Liver (tissue), 9 donors: Measurements from ENCODE around the gene CHN1. TPM values are rescaled to one million over a fixed set of nuclear protein-coding genes. Genes with fewer than 3 reads are reported as not detected.

Experiments
- DNase-seq: peaks from one replicate; pipeline ENCODE4 v3.0.0-alpha.2; 2017; ENCODE audit warnings: low spot score
- H3K27ac ChIP-seq, 2 donors: one replicate each; pipeline ENCODE4 v1.7.0; 2013; ENCODE audit warnings: inconsistent platforms in 2 of 2, low read length in 2 of 2, control low read depth in 1 of 2, low read depth in 1 of 2, mild to moderate bottlenecking in 1 of 2
- H3K27me3 ChIP-seq, 4 donors: one replicate each; pipeline versions ENCODE4 v1.6.1 to v1.7.0; 2013; ENCODE audit warnings: low read length in 3 of 4, inconsistent platforms in 1 of 4, mild to moderate bottlenecking in 1 of 4, moderate library complexity in 1 of 4; ENCODE audit not compliant: control insufficient read depth in 4 of 4, insufficient read depth in 4 of 4
- H3K36me3 ChIP-seq, 4 donors: one replicate each; pipeline versions ENCODE4 v1.6.1 to v1.7.0; 2013; ENCODE audit warnings: low read length in 3 of 4, mild to moderate bottlenecking in 3 of 4, low read depth in 1 of 4, moderate library complexity in 1 of 4; ENCODE audit not compliant: control insufficient read depth in 4 of 4, insufficient read depth in 3 of 4
- H3K4me1 ChIP-seq, 4 donors: one replicate each; pipeline versions ENCODE4 v1.6.1 to v1.7.0; 2013; ENCODE audit warnings: low read length in 3 of 4, mild to moderate bottlenecking in 3 of 4, moderate library complexity in 1 of 4; ENCODE audit not compliant: control insufficient read depth in 4 of 4, insufficient read depth in 4 of 4
- H3K4me3 ChIP-seq, 3 donors: one replicate each; pipeline versions ENCODE4 v1.6.1 to v1.7.0; 2013; ENCODE audit warnings: low read length in 3 of 3, control low read depth in 1 of 3, low read depth in 1 of 3, mild to moderate bottlenecking in 1 of 3
- H3K9ac ChIP-seq, 2 donors: one replicate each; pipeline ENCODE4 v1.7.0; 2013; ENCODE audit warnings: low read length in 2 of 2, mild to moderate bottlenecking in 2 of 2, moderate library complexity in 2 of 2, control low read depth in 1 of 2, low read depth in 1 of 2
- H3K9me3 ChIP-seq, 4 donors: one replicate each; pipeline versions ENCODE4 v1.6.1 to v1.7.0; 2013; ENCODE audit warnings: low read length in 3 of 4; ENCODE audit not compliant: control insufficient read depth in 4 of 4
- ATF3 ChIP-seq: IDR thresholded peaks from 2 replicates; pipeline ENCODE4 v1.6.1; 2016; ENCODE audit warnings: antibody characterized with exemption
- CTCF ChIP-seq: fragments of 150-350 bp; IDR thresholded peaks from 2 replicates; pipeline ENCODE4 v1.5.1; 2017; ENCODE audit warnings: improper control_type of control experiment, low read depth, low read length; ENCODE audit not compliant: missing input control
- EGR1 ChIP-seq, 2 donors: IDR thresholded peaks; 2 replicates each; pipeline ENCODE4 v1.6.1; 2016 to 2018; ENCODE audit warnings: antibody characterized with exemption in 2 of 2, low read depth in 2 of 2
- FOXA1 ChIP-seq: IDR thresholded peaks from 2 replicates; pipeline ENCODE4 v1.6.1; 2016; ENCODE audit warnings: antibody characterized with exemption
- FOXA2 ChIP-seq: IDR thresholded peaks from 2 replicates; pipeline ENCODE4 v1.6.1; 2016; ENCODE audit warnings: antibody characterized with exemption
- GABPA ChIP-seq, 2 donors: IDR thresholded peaks in 1 of 2; conservative IDR thresholded peaks in 1 of 2; 2 replicates each; pipeline ENCODE4 v1.6.1; 2016; ENCODE audit warnings: antibody characterized with exemption in 2 of 2, mild to moderate bottlenecking in 1 of 2, moderate library complexity in 1 of 2
- HNF4A ChIP-seq, 2 donors: conservative IDR thresholded peaks; 2 replicates each; pipeline ENCODE4 v1.6.1; 2016; ENCODE audit warnings: antibody characterized with exemption in 2 of 2, mild to moderate bottlenecking in 2 of 2
- HNF4G ChIP-seq: IDR thresholded peaks from 2 replicates; pipeline ENCODE4 v1.6.1; 2016; ENCODE audit warnings: antibody characterized with exemption
- JUND ChIP-seq, 2 donors: IDR thresholded peaks; 2 replicates each; pipeline ENCODE4 v1.6.1; 2016; ENCODE audit warnings: antibody characterized with exemption in 2 of 2
- MAX ChIP-seq: IDR thresholded peaks from 2 replicates; pipeline ENCODE4 v1.6.1; 2016; ENCODE audit warnings: antibody characterized with exemption
- NR2F2 ChIP-seq: IDR thresholded peaks from 2 replicates; pipeline ENCODE4 v1.6.1; 2016; ENCODE audit warnings: antibody characterized with exemption
- REST ChIP-seq: IDR thresholded peaks from 2 replicates; pipeline ENCODE4 v1.6.1; 2016; ENCODE audit warnings: antibody characterized with exemption, mild to moderate bottlenecking
- RXRA ChIP-seq, 2 donors: IDR thresholded peaks; 2 replicates each; pipeline ENCODE4 v1.6.1; 2017 to 2018; ENCODE audit warnings: antibody characterized with exemption in 2 of 2, mild to moderate bottlenecking in 1 of 2
- TAF1 ChIP-seq: conservative IDR thresholded peaks from 2 replicates; pipeline ENCODE4 v1.6.1; 2016; ENCODE audit warnings: antibody characterized with exemption, mild to moderate bottlenecking
- YY1 ChIP-seq: IDR thresholded peaks from 2 replicates; pipeline ENCODE4 v1.6.1; 2016; ENCODE audit warnings: antibody characterized with exemption, mild to moderate bottlenecking
- ZBTB33 ChIP-seq: IDR thresholded peaks from 2 replicates; pipeline ENCODE4 v1.6.1; 2016; ENCODE audit warnings: antibody characterized with exemption
- WGBS: extraction: QIAGEN DNeasy Blood & Tissue Kit; methylation state at CpG from one replicate; pipeline ENCODE4 v1.1.7; 2013; 5-methylcytosine and 5-hydroxymethylcytosine counted together
- polyA plus RNA-seq, 2 donors: library from polyadenylated mRNA; stranded (reverse) in 1 of 2; unstranded in 1 of 2; fragments of 200-250 nt in 1 of 2; fragments of >200 nt in 1 of 2; fragmentation: Nextera tagmentation in 1 of 2; extraction: Ambion mirVana in 1 of 2; gene quantifications; one replicate each; pipeline versions ENCODE4 v1.2.1 to v1.2.3, GENCODE V29; 2013 to 2015
- total RNA-seq, 2 donors: library from RNA; depleted of rRNA; stranded (reverse); fragments of >200 nt; gene quantifications; one replicate each; pipeline ENCODE4 v1.2.3, GENCODE V29; 2014
- donor health status: healthy.
- donor health status: healthy.
- donor health status: healthy.
- donor health status: healthy.
- donor health status: healthy.

CHN1 gene
- total and polyA plus RNA-seq, 4 donors = 0.66 to 1.6 (median 1.1) TPM

GRCh38 chr2:174981331-174981730 lies 23.9 kb downstream of the CHN1 start:
- H3K9ac ChIP-seq = no peak overlapping the region
- H3K27ac ChIP-seq = no peak overlapping the region
- no peak overlapping the region for H3K4me3 ChIP-seq
- TF ChIP-seq JUND (IDR thresholded peaks at IDR 0.05) (no peak), MAX (no peak), YY1 (no peak), REST (no peak), FOXA1 (no peak), EGR1 (IDR thresholded peaks at IDR 0.05; ENCODE audit: low read depth in 2 of 2) (no peak), RXRA (IDR thresholded peaks at IDR 0.05) (no peak), HNF4A (conservative IDR thresholded peaks at IDR 0.05) (no peak), ATF3 (no peak), ZBTB33 (no peak)
- no peaks in the 10 kb centered on the region for H3K36me3 ChIP-seq
- no peaks in the 10 kb centered on the region for H3K4me1 ChIP-seq
- DNase-seq = no peak
- no peaks in the 10 kb centered on the region for H3K9me3 ChIP-seq
- 87% methylated on average over 2 of the region's 2 CpGs for WGBS
- no peaks in the 10 kb centered on the region for H3K27me3 ChIP-seq

GRCh38 chr2:174979996-174980395 lies 25.2 kb downstream of the CHN1 start:
- WGBS = 91% methylated on average over 1 of the region's 1 CpG
- no peak for DNase-seq
- Histone ChIP-seq H3K27me3 (no peaks in the 10 kb centered on the region), H3K9me3 (no peaks in the 10 kb centered on the region), H3K9ac (no peak overlapping the region), H3K4me3 (no peak overlapping the region), H3K36me3 (no peaks in the 10 kb centered on the region), H3K27ac (no peak overlapping the region), H3K4me1 (no peaks in the 10 kb centered on the region)
- TF ChIP-seq FOXA2 (no peak), MAX (no peak), TAF1 (no peak), NR2F2 (no peak), JUND (IDR thresholded peaks at IDR 0.05) (no peak), GABPA (IDR thresholded peaks at IDR 0.05 in 1 of 2, conservative IDR thresholded peaks at IDR 0.05 in 1 of 2) (no peak), CTCF (no peak), EGR1 (IDR thresholded peaks at IDR 0.05; ENCODE audit: low read depth in 2 of 2) (no peak), HNF4A (conservative IDR thresholded peaks at IDR 0.05) (no peak), FOXA1 (no peak), HNF4G (no peak)
